Uterus (tissue), 4 donors: ENCODE results near the gene ZNF26. TPM values are rescaled to one million over a fixed set of nuclear protein-coding genes. Genes with fewer than 3 reads are reported as not detected.

Experiments used
- DNase-seq, 2 donors: peaks; one replicate each; pipeline ENCODE4 v3.0.0-alpha.2; 2019 to 2020
- H3K27ac ChIP-seq, 2 donors: fragments of 200-600 bp; sonication (generic); 1 replicate in 1 of 2; 2 replicates in 1 of 2; pipeline ENCODE4 v1.5.1; 2016 to 2018
- H3K27me3 ChIP-seq, 2 donors: fragments of 200-600 bp; sonication (generic); one replicate each; pipeline ENCODE4 v1.5.1; 2018 to 2019; ENCODE audit warnings: control low read depth in 1 of 2
- H3K36me3 ChIP-seq, 2 donors: fragments of 200-600 bp; sonication (generic); one replicate each; pipeline ENCODE4 v1.5.1; 2019; ENCODE audit warnings: control low read depth in 1 of 2
- H3K4me1 ChIP-seq, 2 donors: fragments of 200-600 bp; sonication (generic); one replicate each; pipeline ENCODE4 v1.5.1; 2018 to 2019; ENCODE audit warnings: control low read depth in 1 of 2
- H3K4me3 ChIP-seq, 2 donors: fragments of 200-600 bp; sonication (generic); 1 replicate in 1 of 2; 2 replicates in 1 of 2; pipeline ENCODE4 v1.5.1; 2018 to 2019; ENCODE audit warnings: mild to moderate bottlenecking in 1 of 2
- H3K9me3 ChIP-seq, 2 donors: fragments of 200-600 bp; sonication (generic); one replicate each; pipeline ENCODE4 v1.5.1; 2019; ENCODE audit warnings: control low read depth in 1 of 2
- CTCF ChIP-seq, 4 experiments: fragments of 200-600 bp in 2 of 4; fragments of 450-650 bp in 2 of 4; sonication (generic) in 2 of 4; IDR thresholded peaks; one replicate each; pipeline ENCODE4 v1.5.1; 2016 to 2019; ENCODE audit warnings: antibody characterized with exemption in 4 of 4, mild to moderate bottlenecking in 2 of 4, moderate library complexity in 1 of 4
- POLR2A ChIP-seq, 2 donors: fragments of 450-650 bp; IDR thresholded peaks; one replicate each; pipeline ENCODE4 v1.6.1; 2016; ENCODE audit warnings: antibody characterized with exemption in 2 of 2, mild to moderate bottlenecking in 1 of 2, moderate library complexity in 1 of 2
- intact Hi-C: fragments of 100-400 bp; cut with DNase I; formaldehyde crosslinking; loops from one replicate; pipeline ENCODE4 v1.15.1; 2023; ENCODE audit warnings: low total_unique reads
- total RNA-seq, 4 donors: library from RNA; depleted of rRNA in 3 of 4; stranded (reverse); fragments of >200 nt in 3 of 4; gene quantifications; one replicate each; pipeline versions ENCODE4 v1.1.0 to v1.2.4, GENCODE V29; 2014 to 2023
- donor health status: DM: yes; HTN: yes; CAD: no.

ZNF26 gene
- total RNA-seq, 4 donors from 2014 or later = 7.2 to 38.7 (median 17.7) TPM

GRCh38 chr12:132941336-132941954 is 44.7 kb upstream of the ZNF26 start:
- Histone ChIP-seq H3K4me1 (no peaks in the 10 kb centered on the region), H3K9me3 (peaks cover 0 to 54% of the 10 kb centered on the region in 2 donors), H3K27me3 (no peaks in the 10 kb centered on the region), H3K4me3 (no peak overlapping the region), H3K27ac (no peak overlapping the region), H3K36me3 (no peaks in the 10 kb centered on the region)
- no peak for DNase-seq
- TF ChIP-seq CTCF (IDR thresholded peaks at IDR 0.05) = no peak
- no peak for TF ChIP-seq POLR2A (IDR thresholded peaks at IDR 0.05)
- intact Hi-C loops = no loop called here

GRCh38 chr12:132942611-132943010 is 43.6 kb upstream of the ZNF26 start:
- Histone ChIP-seq H3K9me3 (peaks cover 0 to 59% of the 10 kb centered on the region in 2 donors), H3K27me3 (no peaks in the 10 kb centered on the region), H3K4me3 (no peak overlapping the region), H3K4me1 (no peaks in the 10 kb centered on the region), H3K36me3 (no peaks in the 10 kb centered on the region), H3K27ac (no peak overlapping the region)
- TF ChIP-seq CTCF (IDR thresholded peaks at IDR 0.05) (no peak), POLR2A (IDR thresholded peaks at IDR 0.05) (no peak)
- DNase-seq = no peak
- intact Hi-C loops = no loop called here

- H3K4me3 ChIP-seq = no peak overlapping the region
- no peak for DNase-seq
- intact Hi-C loops = no loop called here
- H3K27ac ChIP-seq = no peak overlapping the region
- no peaks in the 10 kb centered on the region for H3K4me1 ChIP-seq
- H3K36me3 ChIP-seq = no peaks in the 10 kb centered on the region
- no peaks in the 10 kb centered on the region for H3K27me3 ChIP-seq
- H3K9me3 ChIP-seq = peaks cover 0 to 64% of the 10 kb centered on the region in 2 donors
- TF ChIP-seq POLR2A (IDR thresholded peaks at IDR 0.05) = no peak
- TF ChIP-seq CTCF (IDR thresholded peaks at IDR 0.05) = no peak
These were observed 40.4 kb upstream of the ZNF26 start for GRCh38 chr12:132945806-132946205.

GRCh38 chr12:132946246-132946820 is 39.8 kb upstream of the ZNF26 start:
- no peak for DNase-seq
- intact Hi-C loops = no loop called here
- Histone ChIP-seq H3K36me3 (no peaks in the 10 kb centered on the region), H3K27ac (no peak overlapping the region), H3K4me1 (no peaks in the 10 kb centered on the region), H3K4me3 (no peak overlapping the region), H3K27me3 (no peaks in the 10 kb centered on the region), H3K9me3 (peaks cover 0 to 59% of the 10 kb centered on the region in 2 donors)
- TF ChIP-seq POLR2A (IDR thresholded peaks at IDR 0.05) = no peak
- TF ChIP-seq CTCF (IDR thresholded peaks at IDR 0.05) = no peak

GRCh38 chr12:132948146-132949066 is 37.8 kb upstream of the ZNF26 start:
- no peak for TF ChIP-seq POLR2A (IDR thresholded peaks at IDR 0.05)
- no peak for DNase-seq
- Histone ChIP-seq H3K36me3 (no peaks in the 10 kb centered on the region), H3K4me1 (no peaks in the 10 kb centered on the region), H3K27me3 (no peaks in the 10 kb centered on the region), H3K9me3 (peaks cover 0 to 54% of the 10 kb centered on the region in 2 donors), H3K27ac (no peak overlapping the region), H3K4me3 (no peak overlapping the region)
- intact Hi-C loops = no loop called here
